NCI-H2081 (cell line): Measurements from ENCODE around the gene MRTFA.

Source experiments
- DNase-seq, 2 experiments: peaks; one replicate each; lab custom pipeline; 2025; lab: John Stamatoyannopoulos, UW

MRTFA gene

GRCh38 chr22:40491990-40492631, 144.4 kb downstream of the MRTFA start:
- DNase-seq = no peak

DNA sequence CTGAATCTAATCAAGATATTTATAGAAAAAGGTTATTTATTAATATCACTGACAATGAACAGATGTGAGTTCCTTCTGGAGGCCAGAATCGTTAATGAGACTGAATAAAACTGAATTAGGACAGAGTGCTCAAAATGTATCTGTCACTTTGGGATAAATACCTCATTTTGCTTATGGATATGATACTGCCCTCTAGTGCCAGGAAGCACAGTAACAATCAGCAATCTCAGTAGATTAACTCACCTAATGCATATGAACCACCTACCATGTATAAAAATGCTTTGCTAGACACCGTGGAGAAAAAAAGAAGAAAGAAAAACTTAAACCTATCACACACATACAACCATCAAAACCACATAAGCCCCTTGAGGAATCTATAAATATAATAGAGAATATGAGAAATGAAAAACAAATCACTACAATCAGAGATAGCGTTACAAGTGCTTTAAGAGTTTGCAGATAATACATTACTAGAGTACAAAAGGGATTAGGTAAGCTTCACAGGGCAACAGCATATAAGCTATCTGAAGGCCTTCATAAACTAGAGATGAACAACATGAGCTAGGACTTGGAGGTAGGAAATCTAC, 148.8 kb downstream of the MRTFA start:
- peak; percentile 7 to 23 for DNase-seq

GRCh38 chr22:40486962-40487602, 149.4 kb downstream of the MRTFA start:
- no peak for DNase-seq

GRCh38 chr22:40485813-40486667, 150.5 kb downstream of the MRTFA start:
- no peak for DNase-seq

DNA sequence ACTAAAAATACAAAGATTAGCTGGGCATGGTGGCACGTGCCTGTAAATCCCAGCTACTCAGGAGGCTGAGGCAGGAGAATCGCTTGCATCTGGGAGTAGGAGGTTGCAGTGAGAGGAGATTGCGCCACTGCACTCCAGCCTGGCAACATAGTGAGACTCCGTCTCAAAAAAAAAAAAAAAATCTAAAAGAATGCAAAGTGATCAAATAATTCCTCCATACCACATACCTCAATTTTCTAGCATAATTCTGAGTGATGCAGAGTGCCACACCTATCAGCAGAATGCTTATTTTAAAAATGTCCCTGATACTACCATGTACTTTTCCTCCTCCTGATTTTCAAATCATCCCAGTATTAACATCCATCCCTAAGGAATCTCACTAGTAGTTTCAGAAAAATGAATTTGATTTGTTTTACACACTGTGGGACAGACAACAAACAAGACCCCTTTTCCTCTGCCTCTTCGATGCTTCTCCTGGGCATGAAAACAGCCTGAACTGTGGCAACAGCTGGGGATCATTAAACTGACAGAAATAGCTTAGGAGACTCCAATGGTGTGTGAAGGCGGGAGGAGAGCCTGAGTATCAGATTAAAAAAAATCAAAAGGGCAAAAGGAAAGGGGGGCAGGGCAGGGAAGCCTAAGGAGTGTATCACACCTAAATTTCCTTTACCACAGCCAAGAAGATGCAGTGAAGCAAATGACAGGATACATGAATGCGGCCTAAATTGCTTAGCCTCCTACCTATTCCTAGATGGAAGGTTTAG, 151.4 kb downstream of the MRTFA start:
- DNase-seq = no peak

GRCh38 chr22:40482886-40483285, 153.6 kb downstream of the MRTFA start:
- no peak for DNase-seq

- no peak for DNase-seq
Measured at GRCh38 chr22:40482391-40482790, 154.1 kb downstream of the MRTFA start.

DNA sequence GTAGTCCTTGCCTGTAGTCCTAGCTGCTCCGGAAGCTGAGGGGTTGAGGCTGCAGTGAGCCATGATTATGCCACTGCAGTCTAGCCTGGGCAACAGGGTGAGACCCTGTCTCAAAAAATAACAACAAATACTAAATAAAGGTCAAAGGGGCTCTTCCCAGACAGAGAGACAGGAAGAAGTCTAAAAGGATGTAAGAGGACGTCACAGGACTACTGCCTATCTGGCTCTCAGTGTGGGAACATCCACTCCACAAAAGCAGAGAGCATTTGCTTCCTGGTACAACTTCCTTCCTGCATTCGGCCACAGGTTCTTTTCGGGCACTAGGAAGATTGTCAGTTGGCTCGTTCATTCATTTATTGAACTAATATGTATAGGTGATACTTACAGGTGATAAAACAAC, 155.5 kb downstream of the MRTFA start:
- DNase-seq = no peak

DNA sequence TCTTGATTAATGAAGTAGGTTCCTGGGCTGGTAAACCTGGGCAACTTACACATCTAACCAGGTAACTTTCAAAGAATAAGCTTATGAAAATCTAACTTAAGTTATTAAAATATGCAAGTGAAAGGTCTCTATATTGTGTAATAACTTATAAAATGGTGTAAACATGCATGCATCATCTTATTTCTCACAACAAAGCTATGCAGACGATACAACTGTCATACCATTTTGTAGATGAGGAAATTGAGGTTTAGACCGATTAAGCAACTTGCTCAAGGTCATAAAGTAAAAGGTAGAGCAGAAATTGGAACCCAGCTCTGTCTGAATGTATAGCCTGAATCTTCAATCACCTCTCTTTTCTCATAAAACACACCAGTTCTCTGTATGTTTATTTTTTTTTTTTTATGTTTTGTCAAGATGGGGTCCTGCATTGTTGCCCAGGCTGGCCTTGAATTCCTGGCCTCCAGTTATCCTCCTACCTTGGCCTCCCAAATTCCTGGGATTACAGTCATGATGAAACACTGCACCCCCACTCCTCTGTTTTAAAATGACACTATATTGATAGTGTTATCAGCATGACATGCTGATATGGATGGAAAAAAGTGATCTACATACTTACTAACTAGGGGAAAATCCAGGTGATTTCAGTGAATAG, 156.5 kb downstream of the MRTFA start:
- no peak for DNase-seq

DNA sequence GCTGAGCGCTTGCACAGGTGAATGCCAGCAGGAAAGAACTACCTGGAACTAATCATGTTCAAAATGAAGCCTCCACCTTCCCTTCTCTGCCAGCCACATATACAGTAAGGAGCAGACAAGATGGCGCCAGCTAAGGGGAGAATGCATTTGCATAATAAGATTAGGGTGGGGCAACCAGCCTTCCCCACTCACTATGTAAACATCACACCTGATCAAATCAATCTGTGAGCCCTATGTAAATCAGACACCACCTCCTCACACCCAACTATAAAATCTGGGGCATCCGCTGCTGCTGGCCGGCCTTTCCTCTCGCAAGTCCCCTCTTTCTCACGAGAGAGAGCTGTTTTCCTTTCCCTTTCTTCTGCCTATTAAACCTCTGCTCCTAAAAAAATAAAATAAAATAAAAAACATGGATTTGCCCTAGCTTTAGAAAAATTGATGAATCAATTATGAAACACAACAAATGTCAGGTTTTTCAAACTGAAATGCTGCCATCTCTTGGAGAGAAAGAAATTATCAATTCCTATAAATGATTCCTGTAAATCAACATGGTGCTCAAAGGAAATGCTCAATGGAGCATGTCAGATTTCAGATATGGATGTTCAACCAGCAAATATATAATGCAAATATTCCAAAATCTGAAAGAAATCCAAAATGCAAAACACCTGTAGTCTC, 157.3 kb downstream of the MRTFA start:
- no peak for DNase-seq

DNA sequence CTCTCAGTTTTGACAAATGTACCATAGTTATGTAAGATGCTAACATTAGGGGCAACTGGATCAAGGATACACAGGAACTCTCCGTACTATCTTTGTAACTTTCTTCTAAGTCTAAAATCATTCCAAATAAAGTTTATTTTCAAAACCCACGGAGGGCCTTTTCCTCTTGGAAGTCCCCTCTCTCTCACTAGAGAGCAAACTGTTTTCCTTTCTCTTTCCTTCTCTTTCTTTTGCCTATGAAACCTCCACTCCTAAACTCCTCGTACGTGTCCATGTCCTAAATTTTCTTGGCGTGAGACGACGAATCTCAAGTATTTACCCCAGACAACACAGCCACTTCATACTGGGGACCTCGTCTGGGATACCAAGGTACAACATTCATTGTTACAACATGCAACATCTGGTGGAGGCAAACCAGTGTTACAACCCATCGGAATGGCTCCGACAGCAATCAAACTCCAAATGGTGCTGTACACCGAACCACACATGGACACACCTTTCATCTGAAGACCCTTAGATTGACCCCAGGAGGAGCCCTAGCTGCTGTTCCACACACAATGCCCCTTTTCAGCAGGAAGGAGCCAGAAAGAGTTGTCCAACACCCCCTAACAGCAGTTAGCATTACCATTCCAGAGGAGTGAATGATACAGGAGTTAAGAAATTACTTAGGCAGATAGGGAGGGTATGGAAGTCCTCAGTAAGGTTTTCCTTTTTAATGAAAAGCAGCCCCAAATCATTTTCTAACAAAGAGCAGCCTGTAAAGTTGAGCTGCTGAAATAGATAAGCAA, 158.0 kb downstream of the MRTFA start:
- no peak for DNase-seq

GRCh38 chr22:40477683-40478337, 158.7 kb downstream of the MRTFA start:
- DNase-seq = no peak

DNA sequence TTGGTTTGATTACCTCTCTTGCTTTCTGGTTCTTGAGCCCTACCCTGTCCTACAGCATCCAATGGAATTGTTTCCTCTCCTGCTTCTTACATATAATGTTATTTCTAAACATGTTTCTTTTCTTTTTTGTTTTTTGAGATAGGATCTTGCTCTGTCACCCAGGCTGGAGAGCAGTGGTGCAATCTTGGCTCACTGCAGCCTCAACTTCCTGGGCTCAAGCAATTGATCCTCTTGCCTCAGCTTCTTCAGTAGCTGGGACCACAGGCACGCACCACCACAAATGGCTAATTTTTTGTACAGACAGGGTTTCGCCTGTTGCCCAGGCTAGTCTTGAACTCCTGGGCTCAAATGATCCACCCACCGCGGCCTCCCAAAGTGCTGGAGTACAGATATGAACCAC, 160.2 kb downstream of the MRTFA start:
- DNase-seq = no peak

GRCh38 chr22:40473703-40474102, 162.8 kb downstream of the MRTFA start:
- DNase-seq = no peak

GRCh38 chr22:40472579-40472978, 163.9 kb downstream of the MRTFA start:
- no peak for DNase-seq

- no peak for DNase-seq
Measured at GRCh38 chr22:40472051-40472450, 164.5 kb downstream of the MRTFA start.

DNA sequence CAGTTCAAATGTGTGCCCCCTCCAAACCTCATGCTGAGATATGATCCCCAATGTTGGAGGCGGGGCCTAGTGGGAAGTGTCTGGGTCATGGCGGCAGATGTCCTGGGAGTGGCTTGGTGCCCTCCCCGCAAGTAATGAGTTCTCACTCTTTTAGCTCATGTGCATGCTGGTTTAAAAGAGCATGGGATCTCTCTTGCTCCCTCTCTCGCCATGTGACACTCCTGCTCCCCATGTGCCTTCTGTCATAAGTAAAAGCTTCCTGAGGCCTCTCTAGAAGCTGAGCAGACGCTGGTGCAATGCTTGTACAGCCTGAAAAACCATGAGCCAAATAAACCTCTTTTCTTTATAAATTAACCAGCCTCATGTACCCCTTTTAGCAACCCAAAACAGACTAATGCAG, 167.3 kb downstream of the MRTFA start:
- DNase-seq = no peak

DNA sequence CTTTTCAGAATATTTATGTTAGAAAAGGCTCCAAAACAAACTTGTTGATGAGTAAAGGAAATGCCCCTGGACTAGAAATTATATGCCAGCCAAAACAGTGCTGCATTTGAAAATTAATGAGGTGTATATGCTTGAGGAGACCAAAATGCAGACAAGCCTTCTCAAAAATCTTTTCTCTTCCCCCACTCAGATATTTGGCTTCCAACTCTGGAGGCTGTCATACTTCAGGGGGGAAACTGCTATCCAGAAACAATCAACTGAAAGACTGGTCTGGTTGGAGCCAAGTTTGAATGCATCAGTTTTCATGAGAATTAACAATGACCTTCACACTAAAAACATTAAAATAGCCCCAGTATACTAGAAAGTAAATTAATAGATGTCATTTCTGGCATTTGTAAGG, 167.9 kb downstream of the MRTFA start:
- no peak for DNase-seq

DNA sequence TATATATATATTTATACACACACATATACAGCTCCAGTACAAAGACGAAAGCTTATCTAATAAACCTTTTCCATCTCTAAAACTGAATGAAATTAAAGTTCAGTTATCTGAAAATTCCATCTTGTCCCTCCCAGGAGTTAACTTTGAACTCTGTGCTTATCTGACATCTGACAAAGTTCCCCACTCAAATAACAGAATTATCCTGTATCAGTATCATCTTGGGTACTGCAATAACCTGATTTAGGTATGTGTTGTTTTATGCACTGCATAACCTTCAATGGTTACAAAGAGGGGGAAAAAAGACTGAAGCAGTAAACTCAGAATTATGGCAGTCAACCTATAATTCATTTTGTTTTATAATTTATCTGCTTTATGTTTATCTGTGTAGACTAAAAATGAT, 169.5 kb downstream of the MRTFA start:
- no peak for DNase-seq

- DNase-seq = no peak
Measured at GRCh38 chr22:40463683-40464082, 172.8 kb downstream of the MRTFA start.
